Psoas muscle (tissue), 8 donors: Measurements from ENCODE around the gene SYF2. TPM values are rescaled to one million over a fixed set of nuclear protein-coding genes. Genes with fewer than 3 reads are reported as not detected.
A peak's percentile ranks its signal among the peaks of the same experiment; 100 is the strongest.

Experiments
- ATAC-seq, 4 donors: fragments of 200-7000 bp; cut with Tn5 transposase; one replicate each; pipeline ENCODE4 v1.9.1; 2020; ENCODE audit warnings: moderate library complexity in 3 of 4, mild to moderate bottlenecking in 2 of 4
- DNase-seq, 2 donors: peaks; one replicate each; pipeline ENCODE4 v3.0.0-alpha.2; 2020
- H3K27ac ChIP-seq: fragments of 200-600 bp; one replicate; pipeline ENCODE4 v1.8.0; 2022
- H3K27me3 ChIP-seq, 3 donors: fragments of 200-600 bp in 1 of 3; one replicate each; pipeline versions ENCODE4 v1.6.1 to v1.8.0; 2013 to 2022; ENCODE audit warnings: low read length in 2 of 3, mild to moderate bottlenecking in 2 of 3, moderate library complexity in 1 of 3; ENCODE audit not compliant: insufficient read depth in 3 of 3
- H3K36me3 ChIP-seq, 2 donors: fragments of 200-600 bp in 1 of 2; one replicate each; pipeline versions ENCODE4 v1.6.1 to v1.8.0; 2013 to 2022; ENCODE audit warnings: low read depth in 1 of 2, mild to moderate bottlenecking in 1 of 2, moderate library complexity in 1 of 2; ENCODE audit not compliant: insufficient read depth in 1 of 2
- H3K4me1 ChIP-seq: fragments of 200-600 bp; one replicate; pipeline ENCODE4 v1.8.0; 2022
- H3K4me3 ChIP-seq: fragments of 200-600 bp; one replicate; pipeline ENCODE4 v1.8.0; 2022; ENCODE audit warnings: mild to moderate bottlenecking
- H3K9me3 ChIP-seq: fragments of 200-600 bp; one replicate; pipeline ENCODE4 v1.8.0; 2022
- CTCF ChIP-seq: fragments of 200-600 bp; IDR thresholded peaks from one replicate; pipeline ENCODE4 v1.8.0; 2022; ENCODE audit warnings: antibody characterized with exemption
- WGBS, 3 donors: extraction: QIAGEN DNeasy Blood & Tissue Kit; methylation state at CpG; one replicate each; pipeline versions ENCODE4 v1.1.6 to v1.1.7; 2013; 5-methylcytosine and 5-hydroxymethylcytosine counted together
- intact Hi-C, 2 donors: fragments of 100-400 bp; cut with DNase I; formaldehyde crosslinking; loops; one replicate each; pipeline versions ENCODE4 v1.11.0 to v1.14.2; 2022
- polyA plus RNA-seq, 3 donors: library from polyadenylated mRNA; stranded (reverse); fragments of 200-250 nt; gene quantifications; one replicate each; pipeline ENCODE4 v1.2.3, GENCODE V29; 2013
- total RNA-seq, 4 donors: library from RNA; stranded (reverse); fragmentation: NEBNext Ultra II Directional in 2 of 4; extraction: Animal tissue kit (Norgen Biotek cat#: 25700) in 2 of 4; gene quantifications; one replicate each; pipeline versions ENCODE4 v1.2.1 to v1.2.4, GENCODE V29; 2021 to 2023
- donor health status: healthy with polysubstance abuse.
- donor health status: DM: no; HTN: no; CAD: no; lungs with moderate emphysema.
- donor health status: Bipolar disorder and iron deficiency.
- donor health status: healthy.
- donor health status: DM: yes; HTN: yes; CAD: no.
- donor health status: DM: no; HTN: no; CAD: no.
- donor health status: DM: no; HTN: no; CAD: no.
- donor health status: DM: yes; HTN: yes; CAD: no.

Gene SYF2
- total and polyA plus RNA-seq, 7 donors, result 23.9 to 92.9 (median 44.5) TPM

GRCh38 chr1:25195835-25196234, 36.5 kb downstream of the SYF2 start:
- no peaks in the 10 kb centered on the region for H3K36me3 ChIP-seq
- DNase-seq (no peak), ATAC-seq (no peak)
- TF ChIP-seq CTCF, result no peak
- no peak overlapping the region for H3K27ac ChIP-seq
- no peaks in the 10 kb centered on the region for H3K9me3 ChIP-seq
- intact Hi-C loops, result loop anchor here in 1 of 2 donors (10.0 kb wide), 1 partner anchor 271 kb away; no protein-coding TSS in a partner anchor
- H3K4me1 ChIP-seq, result peaks cover 22% of the 10 kb centered on the region
- peaks cover 0 to 3% (median 2%) of the 10 kb centered on the region in 3 donors for H3K27me3 ChIP-seq
- WGBS, 3 donors, result 81 to 90% (median 83%) methylated on average over 6 of the region's 6 CpGs
- H3K4me3 ChIP-seq, result no peak overlapping the region

GRCh38 chr1:25194572-25195020, 37.7 kb downstream of the SYF2 start:
- Histone ChIP-seq H3K4me1 (peaks cover 15% of the 10 kb centered on the region), H3K36me3 (no peaks in the 10 kb centered on the region), H3K4me3 (no peak overlapping the region), H3K27me3 (peaks cover 0 to 3% (median 3%) of the 10 kb centered on the region in 3 donors), H3K27ac (no peak overlapping the region), H3K9me3 (no peaks in the 10 kb centered on the region)
- 71 to 74% (median 73%) methylated on average over 17 of the region's 17 CpGs for WGBS, 3 donors
- intact Hi-C loops, result loop anchor here in 1 of 2 donors (10.0 kb wide), 1 partner anchor 270 kb away; no protein-coding TSS in a partner anchor
- DNase-seq, result peak in 1 of 2 donors; percentile 30
- TF ChIP-seq CTCF, result no peak
- peak in 1 of 4 donors; percentile 36 for ATAC-seq

- no peak overlapping the region for H3K27ac ChIP-seq
- peaks cover 9% of the 10 kb centered on the region for H3K4me1 ChIP-seq
- no peak overlapping the region for H3K4me3 ChIP-seq
- H3K36me3 ChIP-seq, result no peaks in the 10 kb centered on the region
- no peak for ATAC-seq
- H3K9me3 ChIP-seq, result no peaks in the 10 kb centered on the region
- intact Hi-C loops, result loop anchor here in 1 of 2 donors (10.0 kb wide), 1 partner anchor 269 kb away; no protein-coding TSS in a partner anchor
- TF ChIP-seq CTCF, result no peak
- peaks cover 0 to 3% (median 3%) of the 10 kb centered on the region in 3 donors for H3K27me3 ChIP-seq
- no peak for DNase-seq
- 83 to 88% (median 84%) methylated on average over 8 of the region's 8 CpGs for WGBS, 3 donors
Observed at GRCh38 chr1:25194054-25194453, 38.2 kb downstream of the SYF2 start.

- no peak for DNase-seq
- Histone ChIP-seq H3K27me3 (peaks cover 0 to 3% (median 3%) of the 10 kb centered on the region in 3 donors), H3K36me3 (no peaks in the 10 kb centered on the region), H3K9me3 (no peaks in the 10 kb centered on the region), H3K4me3 (no peak overlapping the region), H3K4me1 (peaks cover 1% of the 10 kb centered on the region), H3K27ac (no peak overlapping the region)
- ATAC-seq, result no peak
- intact Hi-C loops, result loop anchor here in 1 of 2 donors (10.0 kb wide), 1 partner anchor 268 kb away; no protein-coding TSS in a partner anchor
- 72 to 80% (median 77%) methylated on average over 9 of the region's 9 CpGs for WGBS, 3 donors
- no peak for TF ChIP-seq CTCF
Observed at GRCh38 chr1:25193229-25193628, 39.1 kb downstream of the SYF2 start.

GRCh38 chr1:25192154-25192553, 40.1 kb downstream of the SYF2 start:
- intact Hi-C loops, result loop anchor here in 1 of 2 donors (10.0 kb wide), 1 partner anchor 267 kb away; no protein-coding TSS in a partner anchor
- H3K9me3 ChIP-seq, result no peaks in the 10 kb centered on the region
- WGBS, 3 donors, result 92 to 96% (median 94%) methylated on average over 5 of the region's 5 CpGs
- peaks cover 0 to 3% (median 1%) of the 10 kb centered on the region in 3 donors for H3K27me3 ChIP-seq
- H3K4me3 ChIP-seq, result no peak overlapping the region
- ATAC-seq (no peak), DNase-seq (no peak)
- TF ChIP-seq CTCF, result no peak
- no peak overlapping the region for H3K27ac ChIP-seq
- H3K4me1 ChIP-seq, result no peaks in the 10 kb centered on the region
- no peaks in the 10 kb centered on the region for H3K36me3 ChIP-seq
